CD4-positive, alpha-beta T cell treated with Interleukin-1 beta for 1 hour (primary cell): Measurements from ENCODE around the gene RNF112.

Experiments used
- DNase-seq, 2 donors: peaks; one replicate each; pipeline ENCODE4 v3.0.0-alpha.2; 2020 to 2022

RNF112 gene

DNA sequence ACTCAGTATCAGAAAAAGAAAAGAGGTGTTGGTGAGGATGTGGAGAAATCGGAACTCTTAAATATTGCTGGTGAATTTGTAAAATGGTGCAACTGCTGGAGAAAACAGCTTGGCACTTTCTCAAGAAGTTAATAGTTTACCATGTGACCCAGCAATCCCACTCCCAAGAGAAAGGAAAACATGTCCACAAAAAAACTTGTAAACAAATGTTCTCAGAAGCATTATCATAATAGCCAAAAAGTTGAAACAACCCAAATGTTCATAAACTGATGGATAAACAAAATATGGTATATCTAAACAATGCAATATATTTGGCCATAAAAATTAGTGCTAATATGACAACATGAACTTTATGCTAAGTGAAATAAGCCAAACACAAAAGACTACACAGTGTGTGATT is 35.3 kb upstream of the RNF112 start:
- no peak for DNase-seq

DNA sequence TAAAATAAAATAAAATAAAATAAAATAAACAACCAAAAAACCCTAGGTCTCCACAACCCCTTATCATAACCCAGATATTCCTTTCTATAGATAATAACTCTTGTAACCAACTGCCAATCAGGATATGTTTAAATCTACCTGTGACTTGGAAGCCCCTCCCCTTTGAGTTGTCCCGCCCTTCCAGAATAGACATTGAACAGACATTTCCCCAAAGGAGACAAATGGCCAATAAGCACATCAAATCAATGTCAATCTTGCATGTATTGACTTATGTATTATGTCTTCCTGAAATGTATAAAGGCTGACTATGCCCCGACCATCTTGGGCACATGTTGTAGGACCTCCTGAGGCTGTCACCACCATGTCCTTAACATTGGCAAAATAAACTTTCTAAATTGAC is 34.2 kb upstream of the RNF112 start:
- DNase-seq, result no peak

DNA sequence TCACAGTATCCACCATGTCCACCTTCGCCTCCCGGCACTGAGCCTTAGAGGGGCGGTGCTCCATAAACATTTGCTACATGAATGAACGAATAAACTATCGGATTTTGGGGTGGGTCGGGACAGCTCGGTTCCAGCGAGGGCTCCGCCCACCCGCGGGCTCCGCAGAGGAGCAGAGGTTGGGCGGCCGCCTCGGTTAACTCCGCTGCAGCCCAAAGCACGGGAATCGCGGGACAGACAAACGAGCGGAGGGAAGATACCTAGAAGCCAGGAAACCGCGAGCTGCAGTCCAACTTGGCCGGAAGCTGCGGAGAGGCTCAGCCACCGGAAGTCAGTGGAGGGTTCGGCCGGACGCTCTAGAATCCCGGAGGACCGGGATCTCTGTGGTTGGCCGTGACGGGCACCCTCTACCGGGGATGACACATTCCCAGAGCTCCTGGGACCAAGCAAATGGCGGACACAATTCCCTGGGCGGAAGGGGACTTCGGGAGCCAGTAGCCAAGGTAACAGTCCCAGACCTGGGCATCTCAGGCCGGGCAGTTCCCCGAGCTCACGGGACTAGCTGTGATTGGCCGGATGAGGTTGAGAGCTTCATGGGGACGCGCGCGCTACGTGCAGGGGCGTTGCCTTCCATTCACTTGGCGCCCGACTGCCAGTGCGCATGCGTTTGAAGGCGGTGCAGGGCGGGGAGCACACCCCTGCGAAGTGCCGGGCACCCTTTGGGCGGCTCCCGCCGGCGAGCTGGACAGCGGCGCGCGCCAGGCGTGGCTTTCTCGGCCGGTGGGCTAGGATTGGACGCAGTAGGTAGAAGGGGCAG is 33.2 kb upstream of the RNF112 start:
- DNase-seq, result peak; percentile 97 to 99

DNA sequence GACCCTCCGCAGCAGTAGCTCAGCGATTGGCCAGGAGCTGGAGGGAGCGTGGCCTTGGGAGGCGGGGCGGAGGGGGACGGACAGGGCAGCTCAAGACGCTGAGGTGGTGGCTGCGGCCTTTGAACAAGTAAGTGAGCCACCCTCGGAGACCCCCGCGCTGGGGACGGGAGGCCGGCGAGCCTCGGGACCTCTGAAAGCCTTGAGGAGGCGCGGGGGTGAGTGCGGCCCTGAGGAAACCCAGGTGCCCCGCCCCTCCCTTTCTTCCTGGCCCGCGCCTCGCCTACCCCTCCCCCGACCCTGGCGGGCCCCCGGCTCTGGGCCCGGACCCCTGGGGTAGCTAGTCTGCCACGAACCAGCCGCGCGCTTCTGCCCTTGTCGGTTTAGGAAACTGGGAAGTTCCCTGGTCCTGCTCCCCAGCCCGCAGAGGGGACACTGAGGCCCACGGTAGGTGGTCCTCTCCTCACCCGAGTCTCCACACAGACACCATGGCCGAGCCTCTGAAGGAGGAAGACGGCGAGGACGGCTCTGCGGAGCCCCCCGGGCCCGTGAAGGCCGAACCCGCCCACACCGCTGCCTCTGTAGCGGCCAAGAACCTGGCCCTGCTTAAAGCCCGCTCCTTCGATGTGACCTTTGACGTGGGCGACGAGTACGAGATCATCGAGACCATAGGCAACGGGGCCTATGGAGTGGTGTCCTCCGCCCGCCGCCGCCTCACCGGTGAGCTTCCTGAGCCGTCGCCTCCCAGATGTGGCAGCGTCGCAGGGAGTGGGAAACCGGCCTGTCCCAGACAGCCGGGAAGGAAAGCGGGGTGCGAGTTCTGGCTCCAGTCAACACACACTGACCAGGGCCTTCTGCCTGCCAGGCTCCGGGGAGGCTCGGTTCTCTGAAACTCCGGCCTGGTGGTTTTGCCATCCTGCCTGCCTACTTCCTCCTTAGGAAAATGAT is 32.3 kb upstream of the RNF112 start, which contains the start of gene MAPK7:
MAPK7 (plus strand) TSS at position 83 of the 945 bp plus-strand sequence; CDS start at position 486, 403 bp downstream.
- no peak for DNase-seq

DNA sequence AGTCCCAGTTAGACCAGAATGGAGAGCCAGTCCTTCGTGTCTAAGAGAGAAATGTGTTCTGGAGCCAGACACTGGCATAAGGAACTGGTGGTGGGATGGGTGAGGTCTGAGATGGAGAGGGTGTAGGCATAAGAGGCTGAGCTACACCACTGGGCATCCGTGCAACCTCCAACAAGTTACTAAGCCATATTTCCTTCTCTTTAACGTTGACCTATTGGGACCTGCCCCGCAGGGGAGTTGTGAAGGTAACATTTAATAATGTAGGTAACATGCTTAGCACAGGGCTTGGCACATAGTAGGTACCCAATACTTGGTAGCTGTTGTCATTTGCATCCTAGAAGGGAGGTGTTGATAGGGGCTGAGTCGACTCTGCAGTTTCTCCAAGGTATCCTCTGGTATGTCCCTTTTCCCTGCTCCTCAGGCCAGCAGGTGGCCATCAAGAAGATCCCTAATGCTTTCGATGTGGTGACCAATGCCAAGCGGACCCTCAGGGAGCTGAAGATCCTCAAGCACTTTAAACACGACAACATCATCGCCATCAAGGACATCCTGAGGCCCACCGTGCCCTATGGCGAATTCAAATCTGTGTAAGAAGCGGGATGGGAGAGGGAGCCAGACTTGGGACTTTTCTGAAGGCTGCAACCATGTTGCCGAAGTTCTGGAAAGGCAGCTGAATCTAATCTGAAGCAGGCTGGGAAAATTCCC is 31.5 kb upstream of the RNF112 start:
- no peak for DNase-seq

DNA sequence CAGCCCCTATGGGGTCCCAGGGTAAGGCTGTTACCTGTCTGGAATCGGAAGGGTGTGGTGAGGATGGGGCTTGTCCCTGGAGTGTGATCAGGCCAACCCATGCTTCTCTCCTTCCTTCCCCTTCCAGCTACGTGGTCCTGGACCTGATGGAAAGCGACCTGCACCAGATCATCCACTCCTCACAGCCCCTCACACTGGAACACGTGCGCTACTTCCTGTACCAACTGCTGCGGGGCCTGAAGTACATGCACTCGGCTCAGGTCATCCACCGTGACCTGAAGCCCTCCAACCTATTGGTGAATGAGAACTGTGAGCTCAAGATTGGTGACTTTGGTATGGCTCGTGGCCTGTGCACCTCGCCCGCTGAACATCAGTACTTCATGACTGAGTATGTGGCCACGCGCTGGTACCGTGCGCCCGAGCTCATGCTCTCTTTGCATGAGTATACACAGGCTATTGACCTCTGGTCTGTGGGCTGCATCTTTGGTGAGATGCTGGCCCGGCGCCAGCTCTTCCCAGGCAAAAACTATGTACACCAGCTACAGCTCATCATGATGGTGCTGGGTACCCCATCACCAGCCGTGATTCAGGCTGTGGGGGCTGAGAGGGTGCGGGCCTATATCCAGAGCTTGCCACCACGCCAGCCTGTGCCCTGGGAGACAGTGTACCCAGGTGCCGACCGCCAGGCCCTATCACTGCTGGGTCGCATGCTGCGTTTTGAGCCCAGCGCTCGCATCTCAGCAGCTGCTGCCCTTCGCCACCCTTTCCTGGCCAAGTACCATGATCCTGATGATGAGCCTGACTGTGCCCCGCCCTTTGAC is 30.3 kb upstream of the RNF112 start:
- DNase-seq, result no peak

DNA sequence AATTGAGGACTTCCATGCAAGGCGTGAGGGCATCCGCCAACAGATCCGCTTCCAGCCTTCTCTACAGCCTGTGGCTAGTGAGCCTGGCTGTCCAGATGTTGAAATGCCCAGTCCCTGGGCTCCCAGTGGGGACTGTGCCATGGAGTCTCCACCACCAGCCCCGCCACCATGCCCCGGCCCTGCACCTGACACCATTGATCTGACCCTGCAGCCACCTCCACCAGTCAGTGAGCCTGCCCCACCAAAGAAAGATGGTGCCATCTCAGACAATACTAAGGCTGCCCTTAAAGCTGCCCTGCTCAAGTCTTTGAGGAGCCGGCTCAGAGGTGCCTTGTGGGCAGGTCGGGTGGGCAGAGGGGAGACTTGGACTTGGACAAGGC is 29.7 kb upstream of the RNF112 start:
- DNase-seq, result no peak

DNA sequence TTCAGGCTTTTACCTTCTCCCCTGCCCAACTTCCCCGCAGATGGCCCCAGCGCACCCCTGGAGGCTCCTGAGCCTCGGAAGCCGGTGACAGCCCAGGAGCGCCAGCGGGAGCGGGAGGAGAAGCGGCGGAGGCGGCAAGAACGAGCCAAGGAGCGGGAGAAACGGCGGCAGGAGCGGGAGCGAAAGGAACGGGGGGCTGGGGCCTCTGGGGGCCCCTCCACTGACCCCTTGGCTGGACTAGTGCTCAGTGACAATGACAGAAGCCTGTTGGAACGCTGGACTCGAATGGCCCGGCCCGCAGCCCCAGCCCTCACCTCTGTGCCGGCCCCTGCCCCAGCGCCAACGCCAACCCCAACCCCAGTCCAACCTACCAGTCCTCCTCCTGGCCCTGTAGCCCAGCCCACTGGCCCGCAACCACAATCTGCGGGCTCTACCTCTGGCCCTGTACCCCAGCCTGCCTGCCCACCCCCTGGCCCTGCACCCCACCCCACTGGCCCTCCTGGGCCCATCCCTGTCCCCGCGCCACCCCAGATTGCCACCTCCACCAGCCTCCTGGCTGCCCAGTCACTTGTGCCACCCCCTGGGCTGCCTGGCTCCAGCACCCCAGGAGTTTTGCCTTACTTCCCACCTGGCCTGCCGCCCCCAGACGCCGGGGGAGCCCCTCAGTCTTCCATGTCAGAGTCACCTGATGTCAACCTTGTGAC is 29.1 kb upstream of the RNF112 start:
- no peak for DNase-seq

DNA sequence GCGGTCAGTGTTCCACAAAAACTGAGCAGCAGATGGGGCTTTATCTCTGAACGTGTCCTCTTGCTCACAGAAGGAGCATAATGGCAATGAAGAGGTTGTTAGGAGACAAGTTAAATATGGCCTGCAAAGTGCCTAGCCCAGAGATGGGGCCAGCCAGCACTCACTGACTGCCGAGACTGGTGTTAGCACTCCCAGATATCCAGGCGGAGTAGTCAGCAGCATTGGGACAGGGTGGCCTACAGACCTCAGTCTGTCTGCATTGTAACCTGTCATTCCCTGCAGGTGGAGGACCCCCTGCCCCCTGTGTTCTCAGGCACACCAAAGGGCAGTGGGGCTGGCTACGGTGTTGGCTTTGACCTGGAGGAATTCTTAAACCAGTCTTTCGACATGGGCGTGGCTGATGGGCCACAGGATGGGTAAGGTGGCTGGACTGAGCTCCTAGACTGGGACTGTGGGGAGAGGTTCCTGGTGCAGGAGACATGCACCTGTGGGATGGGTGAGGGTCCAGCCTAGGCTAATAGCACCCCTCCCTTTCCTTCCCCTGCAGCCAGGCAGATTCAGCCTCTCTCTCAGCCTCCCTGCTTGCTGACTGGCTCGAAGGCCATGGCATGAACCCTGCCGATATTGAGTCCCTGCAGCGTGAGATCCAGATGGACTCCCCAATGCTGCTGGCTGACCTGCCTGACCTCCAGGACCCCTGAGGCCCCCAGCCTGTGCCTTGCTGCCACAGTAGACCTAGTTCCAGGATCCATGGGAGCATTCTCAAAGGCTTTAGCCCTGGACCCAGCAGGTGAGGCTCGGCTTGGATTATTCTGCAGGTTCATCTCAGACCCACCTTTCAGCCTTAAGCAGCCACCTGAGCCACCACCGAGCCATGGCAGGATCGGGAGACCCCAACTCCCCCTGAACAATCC is 28.2 kb upstream of the RNF112 start:
- DNase-seq, result no peak

DNA sequence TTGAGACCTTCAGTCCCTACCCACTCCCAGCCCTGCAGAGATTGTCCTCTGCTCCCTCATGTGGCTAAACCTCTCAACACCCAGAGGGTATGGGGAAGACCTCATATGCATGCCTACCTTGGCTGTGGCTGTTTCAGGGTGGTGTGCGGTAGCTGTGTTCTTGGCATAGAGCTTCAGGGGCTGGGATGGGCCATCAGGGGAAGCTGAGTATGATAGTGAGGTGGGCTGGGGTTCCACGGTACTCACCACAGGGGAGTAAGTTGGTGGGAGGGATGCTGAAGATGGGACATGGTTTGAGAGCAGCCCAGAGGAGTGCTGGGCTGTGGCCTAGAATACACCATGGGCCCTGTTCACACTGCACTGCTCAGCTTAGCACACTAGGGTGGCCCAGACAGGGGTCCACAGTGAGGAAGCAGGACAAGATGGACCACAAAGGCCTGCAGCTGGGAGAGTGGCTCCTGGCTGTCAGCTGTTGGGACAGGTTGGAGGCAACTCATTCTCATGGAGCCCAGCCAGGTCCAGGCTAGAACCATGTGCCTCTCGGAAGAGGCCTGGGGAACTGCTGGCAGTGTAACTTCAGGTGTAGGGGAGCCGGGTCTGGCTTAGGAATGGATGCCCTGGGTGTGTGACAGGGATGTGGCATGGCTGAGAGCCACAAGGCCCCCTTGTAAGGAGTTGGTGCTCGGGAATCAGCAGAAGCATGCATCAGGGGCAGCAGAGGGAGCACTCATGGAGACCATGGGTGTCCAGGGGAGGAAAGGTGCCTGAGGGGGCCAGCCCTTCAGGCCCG is 27.2 kb upstream of the RNF112 start:
- no peak for DNase-seq

DNA sequence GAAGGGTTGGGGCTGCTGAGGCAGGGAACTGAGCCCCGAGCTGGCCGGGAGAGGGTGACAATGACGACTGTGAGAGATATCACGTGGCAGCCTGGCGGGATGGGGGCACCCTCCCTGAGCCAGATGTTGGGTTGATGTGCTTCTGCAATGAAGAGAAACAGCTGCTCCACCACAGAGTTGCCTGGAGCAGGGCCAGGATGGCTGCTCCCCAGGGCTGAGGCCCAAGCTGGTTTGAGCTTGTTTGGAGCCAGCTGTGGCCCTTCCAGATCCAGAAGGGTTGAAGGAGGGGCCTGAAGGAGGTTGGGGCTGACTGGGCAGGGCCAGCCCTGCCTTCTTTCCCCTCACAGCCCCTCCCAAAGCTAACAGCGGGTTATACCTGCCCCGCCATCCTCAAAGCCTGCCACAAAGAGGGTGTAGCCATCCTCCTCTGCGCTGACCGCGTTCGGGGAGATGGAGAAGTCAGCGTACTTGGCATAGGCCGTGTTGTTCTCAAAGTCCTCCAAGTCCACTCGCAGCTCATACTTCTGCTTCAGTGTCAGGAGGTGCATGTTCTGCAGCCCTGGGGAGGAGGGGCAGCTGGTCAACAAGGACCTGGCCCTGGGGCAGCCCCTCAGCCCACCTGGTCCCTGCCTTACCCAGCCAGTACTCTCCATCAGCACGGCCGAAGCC is 26.2 kb upstream of the RNF112 start:
- peak in 1 of 2 donors; percentile 35 for DNase-seq

DNA sequence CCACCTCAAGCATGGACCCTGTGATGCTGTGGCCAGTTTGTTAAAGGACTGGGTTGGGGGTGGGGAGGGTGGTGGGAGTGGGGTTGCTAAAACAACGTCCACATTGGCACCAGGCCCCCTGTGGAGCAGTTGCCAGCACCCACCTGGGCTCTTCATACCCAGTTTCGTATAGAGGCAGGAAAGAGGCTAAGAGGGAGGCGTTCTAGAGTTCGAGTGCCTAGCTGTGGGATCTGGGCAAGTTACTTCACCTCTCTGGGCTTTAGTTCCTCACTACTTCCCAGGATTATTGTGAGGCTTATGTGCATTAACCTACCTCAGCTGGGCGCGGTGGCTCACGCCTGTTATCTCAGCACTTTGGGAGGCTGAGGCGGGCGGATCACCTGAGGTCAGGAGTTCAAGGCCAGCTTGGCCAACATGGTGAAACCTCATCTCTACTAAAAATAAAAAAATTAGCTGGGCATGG is 25.5 kb upstream of the RNF112 start:
- DNase-seq, result no peak

DNA sequence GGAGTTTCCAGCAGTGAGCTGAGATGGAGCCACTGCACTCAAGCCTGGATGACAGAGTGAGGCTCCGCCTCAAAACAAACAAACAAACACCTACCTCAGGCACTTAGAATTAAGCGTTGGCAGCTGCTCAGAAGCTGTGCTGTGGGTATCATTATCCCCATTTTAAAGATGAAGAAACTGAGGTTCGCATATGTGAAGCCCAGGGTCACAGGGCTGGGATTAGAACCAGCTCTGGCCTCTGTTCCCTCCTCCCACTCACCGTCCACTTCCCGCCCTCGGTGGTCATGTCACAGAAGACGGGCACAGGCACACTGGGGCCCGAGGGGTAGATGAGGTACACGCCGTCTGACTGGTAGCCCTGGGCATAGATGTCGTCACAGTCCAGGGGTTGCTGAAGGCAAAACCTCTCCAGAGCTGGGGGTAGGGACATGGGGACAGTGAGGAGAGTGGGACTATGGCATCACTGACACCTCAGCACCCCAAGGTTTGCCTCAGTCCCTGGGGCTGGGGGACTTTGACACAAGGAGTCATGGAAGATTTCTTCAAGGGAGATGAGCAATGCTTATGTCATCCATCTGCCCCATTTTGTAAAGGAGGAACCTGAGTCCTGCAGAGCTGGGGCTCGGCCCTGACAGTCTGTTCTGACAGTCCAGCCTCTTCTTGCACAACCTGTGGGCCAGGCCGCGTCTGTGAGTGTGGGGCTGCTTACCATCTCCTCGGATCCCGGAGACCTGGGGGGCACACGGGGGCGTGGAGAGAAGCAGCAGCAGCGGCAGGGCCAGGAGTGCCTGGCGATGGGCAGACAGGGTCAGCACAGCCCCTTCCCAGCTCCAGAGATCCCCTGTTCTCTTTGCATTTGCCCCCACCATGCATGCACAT is 24.7 kb upstream of the RNF112 start:
- peak in 1 of 2 donors; percentile 77 for DNase-seq

DNA sequence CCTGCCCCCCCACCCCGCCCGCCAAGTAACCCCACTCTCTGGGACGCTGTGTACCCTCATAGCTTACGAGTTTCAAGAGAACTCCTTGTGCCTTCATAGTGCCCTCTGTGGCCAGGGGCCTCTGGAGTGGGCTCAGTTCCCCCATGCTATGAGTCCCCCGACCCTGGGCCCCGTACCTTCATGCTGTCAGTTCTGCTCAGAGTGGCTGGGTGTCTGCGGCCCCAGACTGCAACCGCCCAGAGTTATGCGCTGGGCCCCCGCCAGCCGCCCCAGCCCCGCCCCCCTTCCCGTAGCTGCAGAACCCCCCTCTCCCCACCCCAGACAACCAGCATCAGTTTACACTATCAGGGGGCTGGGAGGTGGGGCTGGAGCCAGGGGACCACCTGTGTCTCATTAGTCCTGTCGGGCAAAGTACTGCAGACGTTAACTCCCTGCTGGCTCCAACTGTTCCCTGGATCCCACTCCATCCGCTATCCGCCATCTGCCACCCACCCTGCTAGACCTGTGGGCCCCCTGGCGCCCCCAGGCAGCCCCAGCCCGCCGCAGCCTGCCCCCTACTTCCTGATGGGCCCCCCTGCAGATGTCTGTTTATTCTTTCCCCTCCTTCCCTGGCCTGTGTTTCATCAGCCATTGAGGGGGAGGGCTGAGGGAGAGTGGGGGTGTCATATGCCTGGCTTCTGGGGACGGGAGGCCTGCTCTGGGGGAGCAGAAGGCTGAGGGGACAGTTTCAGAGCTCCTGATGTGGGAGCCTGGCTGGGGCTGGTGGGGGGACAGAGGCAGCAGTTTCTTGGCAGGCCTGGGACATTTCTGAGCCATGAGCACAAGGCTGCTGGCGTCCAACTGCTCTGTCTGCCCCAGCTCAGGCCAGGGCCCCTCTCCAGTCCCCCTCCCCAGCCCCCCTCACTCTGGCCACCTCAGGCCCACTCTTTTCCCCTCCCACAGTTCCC is 23.8 kb upstream of the RNF112 start, which contains the start of gene MFAP4:
MFAP4 (minus strand) TSS at position 217 of the 947 bp plus-strand sequence; CDS start at position 182, 35 bp downstream.
- no peak for DNase-seq

DNA sequence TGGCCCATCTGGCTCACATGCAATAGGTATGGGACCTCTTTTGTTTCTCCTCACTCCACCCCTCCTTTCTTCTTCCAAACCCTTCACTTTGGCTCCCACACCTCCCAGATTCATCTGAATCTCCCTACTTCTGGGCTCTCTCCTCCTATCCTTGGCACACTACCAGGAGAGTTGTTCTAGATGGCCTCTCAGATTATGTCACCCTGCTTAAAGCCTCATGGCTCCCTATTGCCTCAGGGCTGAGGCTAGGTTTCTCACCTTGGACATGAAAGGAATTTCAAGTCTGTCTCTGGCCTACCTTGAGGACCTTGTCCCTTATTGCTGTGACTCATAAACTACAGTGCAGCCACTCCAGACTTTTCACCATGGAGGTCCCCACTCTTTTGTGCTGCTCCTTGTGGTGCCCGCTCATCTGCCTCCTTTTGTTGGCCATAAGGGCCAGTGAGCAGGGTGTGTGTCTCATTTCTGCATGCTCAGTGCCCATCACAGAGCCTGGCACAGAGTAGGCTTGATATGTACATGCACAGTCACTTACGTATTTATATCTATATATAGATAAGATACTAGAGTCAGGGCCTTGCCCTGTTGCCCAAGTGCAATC is 23.0 kb upstream of the RNF112 start:
- DNase-seq, result no peak
